HFFc6 (cell line): ENCODE data around the gene THRB. TPM values are rescaled to one million over a fixed set of nuclear protein-coding genes. Genes with fewer than 3 reads are reported as not detected.

Experiments
- DNase-seq: peaks from one replicate; pipeline ENCODE4 v3.0.0-alpha.2; 2018
- H3K27ac Mint-ChIP-seq: 2 replicates; pipeline ENCODE4 v1.8.0; 2020; ENCODE audit warnings: mild to moderate bottlenecking, mixed read lengths
- H3K27me3 Mint-ChIP-seq: 2 replicates; pipeline ENCODE4 v1.8.0; 2021; ENCODE audit warnings: mild to moderate bottlenecking, moderate library complexity, mixed read lengths; ENCODE audit not compliant: insufficient read depth
- H3K36me3 Mint-ChIP-seq: 2 replicates; pipeline ENCODE4 v1.8.0; 2021; ENCODE audit warnings: low read depth, mixed read lengths
- H3K4me1 Mint-ChIP-seq: 2 replicates; pipeline ENCODE4 v1.8.0; 2020; ENCODE audit warnings: low read depth, mixed read lengths
- H3K4me3 Mint-ChIP-seq: 2 replicates; pipeline ENCODE4 v1.8.0; 2020; ENCODE audit warnings: mild to moderate bottlenecking, moderate library complexity, mixed read lengths
- H3K9me3 Mint-ChIP-seq: 2 replicates; pipeline ENCODE4 v1.8.0; 2020; ENCODE audit warnings: mild to moderate bottlenecking, mixed read lengths
- total RNA-seq, 6 experiments: library from RNA; stranded (reverse); fragmentation: NEBNext Ultra II Directional; extraction: Animal tissue kit (Norgen Biotek cat#: 25700); gene quantifications; 2 replicates in 1 of 6; 3 replicates in 5 of 6; pipeline ENCODE4 v1.2.3, GENCODE V29; 2021
- TF ChIP-seq, protein P1 (sequence below): fragments of 200-600 bp; sonication (generic); IDR thresholded peaks from 2 replicates; pipeline ENCODE4 v1.5.0; 2021; ENCODE audit warnings: antibody characterized with exemption, mild to moderate bottlenecking

THRB gene
- total RNA-seq, 6 experiments from 2014 or later = not detected

DNA sequence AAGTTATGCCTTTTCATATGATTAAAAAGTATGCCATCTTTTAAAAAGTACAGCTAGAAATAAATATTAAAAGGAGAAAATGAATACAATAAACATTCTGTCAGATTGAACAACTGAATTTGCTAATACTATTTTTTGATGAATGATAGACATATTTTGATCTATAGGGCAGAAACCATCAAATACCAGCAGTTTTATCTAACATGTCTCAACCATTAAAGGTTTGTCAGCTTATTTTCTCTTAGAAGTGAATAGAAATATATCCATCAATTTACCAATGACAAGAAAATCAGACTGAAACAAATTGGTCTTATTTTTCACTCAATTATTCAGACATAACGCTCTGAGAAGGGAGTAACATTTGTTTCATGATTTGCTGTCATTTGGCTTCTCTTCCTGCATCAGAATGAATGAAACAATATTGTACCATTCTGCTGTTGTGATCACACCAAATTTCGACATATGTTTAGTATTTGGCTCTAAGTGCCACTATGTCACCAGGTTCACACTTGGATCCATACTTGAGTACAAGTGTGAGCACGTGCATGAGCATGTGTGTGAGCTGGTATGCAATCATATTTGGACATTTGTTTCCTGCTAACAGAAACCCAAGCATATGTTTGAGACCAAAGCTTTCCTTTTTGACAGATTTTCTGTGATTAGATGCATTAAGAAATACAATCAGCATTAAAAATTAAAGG lies 86.5 kb downstream of the THRB start:
- H3K4me3 Mint-ChIP-seq = no peak overlapping the region
- no peak for DNase-seq
- H3K27ac Mint-ChIP-seq = no peak overlapping the region
- no peaks in the 10 kb centered on the region; the same call in 1 of the 2 replicates for H3K9me3 Mint-ChIP-seq
- TF ChIP-seq, protein P1, sequence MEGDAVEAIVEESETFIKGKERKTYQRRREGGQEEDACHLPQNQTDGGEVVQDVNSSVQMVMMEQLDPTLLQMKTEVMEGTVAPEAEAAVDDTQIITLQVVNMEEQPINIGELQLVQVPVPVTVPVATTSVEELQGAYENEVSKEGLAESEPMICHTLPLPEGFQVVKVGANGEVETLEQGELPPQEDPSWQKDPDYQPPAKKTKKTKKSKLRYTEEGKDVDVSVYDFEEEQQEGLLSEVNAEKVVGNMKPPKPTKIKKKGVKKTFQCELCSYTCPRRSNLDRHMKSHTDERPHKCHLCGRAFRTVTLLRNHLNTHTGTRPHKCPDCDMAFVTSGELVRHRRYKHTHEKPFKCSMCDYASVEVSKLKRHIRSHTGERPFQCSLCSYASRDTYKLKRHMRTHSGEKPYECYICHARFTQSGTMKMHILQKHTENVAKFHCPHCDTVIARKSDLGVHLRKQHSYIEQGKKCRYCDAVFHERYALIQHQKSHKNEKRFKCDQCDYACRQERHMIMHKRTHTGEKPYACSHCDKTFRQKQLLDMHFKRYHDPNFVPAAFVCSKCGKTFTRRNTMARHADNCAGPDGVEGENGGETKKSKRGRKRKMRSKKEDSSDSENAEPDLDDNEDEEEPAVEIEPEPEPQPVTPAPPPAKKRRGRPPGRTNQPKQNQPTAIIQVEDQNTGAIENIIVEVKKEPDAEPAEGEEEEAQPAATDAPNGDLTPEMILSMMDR = no peak
- H3K27me3 Mint-ChIP-seq = peaks cover 2% of the 10 kb centered on the region; the same call in 1 of the 2 replicates
- H3K4me1 Mint-ChIP-seq = no peaks in the 10 kb centered on the region
- H3K36me3 Mint-ChIP-seq = no peaks in the 10 kb centered on the region

DNA sequence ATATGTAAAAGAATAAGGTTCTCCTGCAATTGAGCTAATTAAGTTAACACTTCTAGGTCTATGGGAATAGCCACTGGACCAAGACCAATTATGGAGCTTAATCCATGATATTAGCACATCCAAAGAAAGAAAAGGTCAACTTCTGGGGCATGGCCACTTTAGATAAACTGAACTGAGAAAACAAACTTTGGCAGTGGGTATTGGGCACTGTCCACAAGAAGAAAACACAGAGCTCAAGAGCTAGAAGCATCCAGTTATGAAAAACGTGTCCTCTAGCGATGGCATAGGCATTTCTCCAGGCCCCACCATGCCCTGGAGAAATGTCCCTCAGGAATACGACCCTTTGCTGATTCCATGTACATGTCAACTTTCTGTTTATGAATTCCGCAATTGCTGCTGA lies 87.8 kb downstream of the THRB start:
- Mint-ChIP-seq H3K4me1 (no peaks in the 10 kb centered on the region), H3K4me3 (no peak overlapping the region), H3K36me3 (no peaks in the 10 kb centered on the region), H3K9me3 (peaks cover under 1% of the 10 kb centered on the region; the same call in 1 of the 2 replicates), H3K27ac (no peak overlapping the region), H3K27me3 (peaks cover 2% of the 10 kb centered on the region; the same call in 1 of the 2 replicates)
- TF ChIP-seq, protein P1 = no peak
- no peak for DNase-seq

DNA sequence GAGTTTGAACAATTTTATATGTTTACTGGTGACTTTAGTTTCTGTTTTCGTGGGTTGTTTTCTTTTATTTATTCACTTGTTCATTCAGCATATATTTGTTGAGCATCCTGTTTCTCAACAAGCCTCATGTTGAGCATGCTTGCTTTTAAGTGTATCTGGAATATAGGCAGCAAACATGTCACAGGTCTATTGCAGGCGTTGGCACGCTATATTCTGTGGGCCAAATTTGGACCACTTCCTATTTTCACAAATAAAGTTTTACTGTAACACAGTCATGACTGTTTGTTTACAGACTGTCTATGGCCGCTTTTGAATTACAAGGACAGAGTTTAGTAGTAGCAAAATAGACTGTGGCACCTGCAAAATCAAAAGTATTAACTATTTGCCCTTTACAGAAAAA lies 89.6 kb downstream of the THRB start:
- H3K27me3 Mint-ChIP-seq = peaks cover 2% of the 10 kb centered on the region; the same call in 1 of the 2 replicates
- no peaks in the 10 kb centered on the region for H3K4me1 Mint-ChIP-seq
- H3K4me3 Mint-ChIP-seq = no peak overlapping the region
- DNase-seq = no peak
- TF ChIP-seq, protein P1 = no peak
- H3K9me3 Mint-ChIP-seq = peaks cover 5% of the 10 kb centered on the region; the same call in 1 of the 2 replicates
- no peak overlapping the region for H3K27ac Mint-ChIP-seq
- no peaks in the 10 kb centered on the region for H3K36me3 Mint-ChIP-seq

DNA sequence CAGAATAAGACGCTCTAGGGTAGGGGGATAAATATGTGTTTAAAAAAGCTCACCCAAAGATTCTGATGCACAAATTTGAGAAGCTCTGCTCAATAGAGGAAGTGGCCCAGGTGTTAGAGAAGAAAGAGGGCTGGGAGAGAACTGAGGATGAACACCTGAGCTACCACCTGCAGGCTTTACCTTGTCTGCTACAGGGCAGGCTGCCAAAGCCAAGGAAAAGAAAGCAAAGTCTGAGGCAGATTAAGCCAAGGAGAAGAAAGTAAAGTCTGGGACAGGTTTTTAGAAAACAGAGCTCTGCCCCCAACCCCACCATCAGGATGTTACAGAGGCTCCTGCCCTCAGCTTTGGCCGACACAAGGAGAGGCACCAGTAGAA lies 92.9 kb downstream of the THRB start:
- H3K4me3 Mint-ChIP-seq = no peak overlapping the region
- H3K36me3 Mint-ChIP-seq = no peaks in the 10 kb centered on the region
- TF ChIP-seq, protein P1 = no peak
- H3K4me1 Mint-ChIP-seq = no peaks in the 10 kb centered on the region
- no peak overlapping the region for H3K27ac Mint-ChIP-seq
- no peaks in the 10 kb centered on the region for H3K27me3 Mint-ChIP-seq
- no peak for DNase-seq
- H3K9me3 Mint-ChIP-seq = peaks cover 17% of the 10 kb centered on the region

DNA sequence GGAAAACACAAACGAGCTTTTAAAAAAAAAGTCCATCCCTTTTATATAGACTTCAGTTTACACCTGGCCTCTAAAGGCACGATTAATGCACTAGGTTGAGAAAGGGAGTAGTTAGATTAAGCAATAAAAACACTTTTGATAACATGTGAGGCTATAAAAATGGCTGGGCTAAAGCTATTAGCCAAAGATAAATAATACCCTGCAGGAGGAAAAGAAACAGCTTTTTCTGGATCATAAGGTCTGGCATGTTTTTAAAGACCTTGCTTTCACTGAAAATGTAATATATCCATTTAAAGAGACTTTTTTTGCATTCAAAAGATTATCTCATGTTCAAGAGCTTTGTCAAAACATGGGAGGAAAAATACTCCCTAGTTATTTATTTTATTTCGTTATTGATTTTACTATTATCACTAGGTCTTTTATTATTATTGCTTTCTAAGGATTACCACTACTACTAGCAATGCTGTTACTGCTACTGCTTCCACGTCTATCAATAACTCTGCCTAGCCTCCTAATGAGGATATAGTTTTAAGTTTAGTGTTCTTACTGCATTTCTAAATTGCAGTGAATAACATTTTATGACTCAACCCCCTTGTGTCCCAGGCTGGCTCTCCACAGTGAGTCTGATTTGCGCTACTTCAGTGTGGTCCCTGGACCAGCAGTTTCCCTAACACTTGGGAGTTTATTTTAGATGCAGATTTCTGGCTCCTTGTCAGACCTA lies 93.4 kb downstream of the THRB start:
- Mint-ChIP-seq H3K9me3 (peaks cover 17% of the 10 kb centered on the region), H3K4me1 (no peaks in the 10 kb centered on the region), H3K27ac (no peak overlapping the region), H3K4me3 (no peak overlapping the region), H3K27me3 (no peaks in the 10 kb centered on the region), H3K36me3 (no peaks in the 10 kb centered on the region)
- no peak for DNase-seq
- TF ChIP-seq, protein P1 = no peak
